ENCODE results near the gene TLK1. TPM values are rescaled to one million over a fixed set of nuclear protein-coding genes. Genes with fewer than 3 reads are reported as not detected.

Gene TLK1
- total RNA-seq, 2 donors from 2014 or later: 85.4 to 85.8 TPM

- Histone ChIP-seq H3K27me3 (ENCODE audit: control insufficient read depth, insufficient read depth, low read length, poor library complexity, severe bottlenecking) (no peaks in the 10 kb centered on the region), H3K9me3 (ENCODE audit: control insufficient read depth, low read length) (peaks cover 22% of the 10 kb centered on the region), H3K9ac (ENCODE audit: extremely low read depth, low read length, poor library complexity, severe bottlenecking) (no peak overlapping the region), H3K4me1 (ENCODE audit: control insufficient read depth, insufficient read depth, low read length) (no peaks in the 10 kb centered on the region), H3K4me3 (ENCODE audit: low read length) (no peak overlapping the region), H3K27ac (ENCODE audit: low read depth, low read length) (no peak overlapping the region), H3K36me3 (ENCODE audit: control insufficient read depth, insufficient read depth, low read length) (peaks cover 98% of the 10 kb centered on the region)
- no peak for DNase-seq
- H3K36me3 Mint-ChIP-seq (ENCODE audit: low read depth): peaks cover 73% of the 10 kb centered on the region
- H3K27ac Mint-ChIP-seq: no peak overlapping the region
- no peaks in the 10 kb centered on the region for H3K27me3 Mint-ChIP-seq (ENCODE audit: insufficient read depth)
- H3K4me3 Mint-ChIP-seq: no peak overlapping the region
- no peaks in the 10 kb centered on the region for H3K4me1 Mint-ChIP-seq
- H3K9me3 Mint-ChIP-seq: peaks cover 11% of the 10 kb centered on the region
- no peak for TF ChIP-seq CTCF (conservative IDR thresholded peaks at IDR 0.05)
- 88% methylated on average over 1 of the region's 1 CpG; no CpG with 5 or more reads in 1 of the 2 experiments for WGBS, 2 experiments (ENCODE audit: insufficient coverage in 1 of 2, insufficient read length in 1 of 2)
Observed at GRCh38 chr2:171056307-171056706, 104.4 kb downstream of the TLK1 start.

- DNase-seq: no peak
- H3K4me1 ChIP-seq (ENCODE audit: control insufficient read depth, insufficient read depth, low read length): no peaks in the 10 kb centered on the region
- H3K27me3 ChIP-seq (ENCODE audit: control insufficient read depth, insufficient read depth, low read length, poor library complexity, severe bottlenecking): no peaks in the 10 kb centered on the region
- Mint-ChIP-seq H3K36me3 (ENCODE audit: low read depth) (peaks cover 55% of the 10 kb centered on the region), H3K9me3 (no peaks in the 10 kb centered on the region), H3K27me3 (ENCODE audit: insufficient read depth) (no peaks in the 10 kb centered on the region), H3K4me3 (no peak overlapping the region), H3K27ac (no peak overlapping the region), H3K4me1 (no peaks in the 10 kb centered on the region)
- no peaks in the 10 kb centered on the region for H3K9me3 ChIP-seq (ENCODE audit: control insufficient read depth, low read length)
- WGBS, 2 experiments (ENCODE audit: insufficient coverage in 1 of 2, insufficient read length in 1 of 2): 91 to 95% methylated on average over 4 to 7 of the region's 7 CpGs
- no peak overlapping the region for H3K9ac ChIP-seq (ENCODE audit: extremely low read depth, low read length, poor library complexity, severe bottlenecking)
- H3K36me3 ChIP-seq (ENCODE audit: control insufficient read depth, insufficient read depth, low read length): peaks cover 93% of the 10 kb centered on the region
- H3K4me3 ChIP-seq (ENCODE audit: low read length): no peak overlapping the region
- H3K27ac ChIP-seq (ENCODE audit: low read depth, low read length): peak overlapping the region; percentile 16
- TF ChIP-seq CTCF (conservative IDR thresholded peaks at IDR 0.05): no peak
Observed at GRCh38 chr2:171049691-171050090, 111.0 kb downstream of the TLK1 start.

- H3K27ac Mint-ChIP-seq: peak overlapping the region; percentile 14
- no peaks in the 10 kb centered on the region for H3K9me3 Mint-ChIP-seq
- 96 to 100% methylated on average over 1 to 3 of the region's 3 CpGs for WGBS, 2 experiments (ENCODE audit: insufficient coverage in 1 of 2, insufficient read length in 1 of 2)
- no peaks in the 10 kb centered on the region for H3K9me3 ChIP-seq (ENCODE audit: control insufficient read depth, low read length)
- H3K27me3 Mint-ChIP-seq (ENCODE audit: insufficient read depth): no peaks in the 10 kb centered on the region
- H3K27ac ChIP-seq (ENCODE audit: low read depth, low read length): peak overlapping the region; percentile 24
- no peak overlapping the region for H3K4me3 ChIP-seq (ENCODE audit: low read length)
- TF ChIP-seq CTCF (conservative IDR thresholded peaks at IDR 0.05): no peak
- peaks cover 57% of the 10 kb centered on the region for H3K36me3 Mint-ChIP-seq (ENCODE audit: low read depth)
- no peaks in the 10 kb centered on the region for H3K27me3 ChIP-seq (ENCODE audit: control insufficient read depth, insufficient read depth, low read length, poor library complexity, severe bottlenecking)
- no peak for DNase-seq
- no peak overlapping the region for H3K9ac ChIP-seq (ENCODE audit: extremely low read depth, low read length, poor library complexity, severe bottlenecking)
- peaks cover 83% of the 10 kb centered on the region for H3K36me3 ChIP-seq (ENCODE audit: control insufficient read depth, insufficient read depth, low read length)
- H3K4me1 Mint-ChIP-seq: peaks cover 12% of the 10 kb centered on the region
- no peak overlapping the region for H3K4me3 Mint-ChIP-seq
- H3K4me1 ChIP-seq (ENCODE audit: control insufficient read depth, insufficient read depth, low read length): no peaks in the 10 kb centered on the region
Observed at GRCh38 chr2:171046048-171046560, 114.6 kb downstream of the TLK1 start.

Data from endodermal cell (in vitro differentiated cells).